Tibial nerve (tissue), 4 donors: ENCODE results near the gene ZCCHC3. TPM values are rescaled to one million over a fixed set of nuclear protein-coding genes. Genes with fewer than 3 reads are reported as not detected.
A peak's percentile ranks its signal among the peaks of the same experiment; 100 is the strongest.

Experiments
- DNase-seq, 2 donors: peaks; one replicate each; pipeline ENCODE4 v3.0.0-alpha.2; 2019; ENCODE audit warnings: low spot score in 2 of 2
- H3K27ac ChIP-seq, 4 donors: fragments of 200-600 bp; sonication (generic) in 3 of 4; one replicate each; pipeline ENCODE4 v1.5.1; 2017 to 2019; ENCODE audit warnings: mild to moderate bottlenecking in 1 of 4
- H3K27me3 ChIP-seq, 2 donors: fragments of 200-600 bp; sonication (generic) in 1 of 2; one replicate each; pipeline versions ENCODE4 v1.5.1 to v1.6.0; 2017 to 2019
- H3K36me3 ChIP-seq, 3 donors: fragments of 200-600 bp; sonication (generic); one replicate each; pipeline ENCODE4 v1.5.1; 2018 to 2019
- H3K4me1 ChIP-seq, 4 donors: fragments of 200-600 bp; sonication (generic) in 3 of 4; one replicate each; pipeline ENCODE4 v1.5.1; 2017 to 2019
- H3K4me3 ChIP-seq, 4 donors: fragments of 200-600 bp; sonication (generic) in 3 of 4; one replicate each; pipeline ENCODE4 v1.5.1; 2017 to 2019; ENCODE audit warnings: mild to moderate bottlenecking in 1 of 4, moderate library complexity in 1 of 4
- H3K9me3 ChIP-seq, 4 donors: fragments of 200-600 bp; sonication (generic) in 3 of 4; one replicate each; pipeline ENCODE4 v1.5.1; 2017 to 2019
- EP300 ChIP-seq, 2 donors: sonication (generic); formaldehyde crosslinking; IDR thresholded peaks; one replicate each; pipeline ENCODE4 v1.6.1; 2017; ENCODE audit warnings: antibody characterized with exemption in 2 of 2, mild to moderate bottlenecking in 1 of 2
- POLR2A ChIP-seq, 2 donors: fragments of 450-650 bp; IDR thresholded peaks; one replicate each; pipeline ENCODE4 v1.6.1; 2017; ENCODE audit warnings: antibody characterized with exemption in 2 of 2, mild to moderate bottlenecking in 2 of 2, moderate library complexity in 2 of 2
- WGBS, 2 donors: methylation state at CpG; one replicate each; pipeline ENCODE4 v1.1.5; 2018; 5-methylcytosine and 5-hydroxymethylcytosine counted together
- total RNA-seq, 4 donors: library from RNA; depleted of rRNA; stranded (reverse); fragments of >200 nt; gene quantifications; one replicate each; pipeline ENCODE4 v1.1.0, GENCODE V29; 2016
- TF ChIP-seq, protein P1 (sequence below), 5 experiments: fragments of 200-600 bp in 3 of 5; fragments of 450-650 bp in 2 of 5; sonication (generic) in 3 of 5; IDR thresholded peaks; one replicate each; pipeline ENCODE4 v1.5.1; 2016 to 2019; ENCODE audit warnings: antibody characterized with exemption in 5 of 5, mild to moderate bottlenecking in 3 of 5, moderate library complexity in 2 of 5

ZCCHC3 gene
- total RNA-seq, 4 donors from 2014 or later = 12.0 to 24.9 (median 20.6) TPM

DNA sequence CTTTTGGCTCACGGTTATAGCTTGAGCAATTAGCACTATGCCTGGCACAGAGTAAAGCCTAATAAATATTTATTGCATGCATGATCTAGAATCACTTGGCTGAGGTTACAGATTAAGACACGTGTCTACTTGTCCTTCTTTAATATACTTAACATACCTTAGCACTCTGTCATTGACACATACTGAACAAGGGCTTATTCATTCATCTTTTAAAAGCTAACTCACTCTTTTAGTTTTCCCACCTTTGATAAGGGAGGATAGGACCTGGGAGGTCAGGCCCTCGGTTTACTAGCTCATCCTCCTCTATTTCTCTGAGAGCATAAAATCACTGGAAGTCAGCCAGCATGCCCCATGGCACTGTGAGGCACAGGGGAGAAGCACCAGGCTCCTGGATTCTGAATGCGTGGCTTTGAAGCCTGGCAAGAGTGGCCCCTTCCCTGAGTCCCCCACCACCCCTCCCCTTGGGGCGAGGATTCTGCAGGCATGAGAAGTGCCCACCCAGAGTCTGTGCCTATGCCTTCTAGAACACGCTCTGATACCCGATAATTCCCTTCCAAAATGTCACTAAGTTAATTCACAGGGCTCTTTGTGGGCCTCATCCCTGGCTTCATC is 11.2 kb downstream of the ZCCHC3 start:
- Histone ChIP-seq H3K4me1 (peaks cover 0 to 20% (median 7%) of the 10 kb centered on the region in 4 donors), H3K27ac (peak overlapping the region in 2 of 4 donors; percentile 95 to 97), H3K36me3 (no peaks in the 10 kb centered on the region), H3K27me3 (no peaks in the 10 kb centered on the region), H3K9me3 (no peaks in the 10 kb centered on the region), H3K4me3 (no peak overlapping the region)
- DNase-seq = no peak
- WGBS, 2 donors = 63 to 70% methylated on average over 7 of the region's 7 CpGs
- TF ChIP-seq POLR2A (IDR thresholded peaks at IDR 0.05) (no peak), EP300 (IDR thresholded peaks at IDR 0.05) (no peak)
- TF ChIP-seq, protein P1, sequence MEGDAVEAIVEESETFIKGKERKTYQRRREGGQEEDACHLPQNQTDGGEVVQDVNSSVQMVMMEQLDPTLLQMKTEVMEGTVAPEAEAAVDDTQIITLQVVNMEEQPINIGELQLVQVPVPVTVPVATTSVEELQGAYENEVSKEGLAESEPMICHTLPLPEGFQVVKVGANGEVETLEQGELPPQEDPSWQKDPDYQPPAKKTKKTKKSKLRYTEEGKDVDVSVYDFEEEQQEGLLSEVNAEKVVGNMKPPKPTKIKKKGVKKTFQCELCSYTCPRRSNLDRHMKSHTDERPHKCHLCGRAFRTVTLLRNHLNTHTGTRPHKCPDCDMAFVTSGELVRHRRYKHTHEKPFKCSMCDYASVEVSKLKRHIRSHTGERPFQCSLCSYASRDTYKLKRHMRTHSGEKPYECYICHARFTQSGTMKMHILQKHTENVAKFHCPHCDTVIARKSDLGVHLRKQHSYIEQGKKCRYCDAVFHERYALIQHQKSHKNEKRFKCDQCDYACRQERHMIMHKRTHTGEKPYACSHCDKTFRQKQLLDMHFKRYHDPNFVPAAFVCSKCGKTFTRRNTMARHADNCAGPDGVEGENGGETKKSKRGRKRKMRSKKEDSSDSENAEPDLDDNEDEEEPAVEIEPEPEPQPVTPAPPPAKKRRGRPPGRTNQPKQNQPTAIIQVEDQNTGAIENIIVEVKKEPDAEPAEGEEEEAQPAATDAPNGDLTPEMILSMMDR (IDR thresholded peaks at IDR 0.05) = no peak

DNA sequence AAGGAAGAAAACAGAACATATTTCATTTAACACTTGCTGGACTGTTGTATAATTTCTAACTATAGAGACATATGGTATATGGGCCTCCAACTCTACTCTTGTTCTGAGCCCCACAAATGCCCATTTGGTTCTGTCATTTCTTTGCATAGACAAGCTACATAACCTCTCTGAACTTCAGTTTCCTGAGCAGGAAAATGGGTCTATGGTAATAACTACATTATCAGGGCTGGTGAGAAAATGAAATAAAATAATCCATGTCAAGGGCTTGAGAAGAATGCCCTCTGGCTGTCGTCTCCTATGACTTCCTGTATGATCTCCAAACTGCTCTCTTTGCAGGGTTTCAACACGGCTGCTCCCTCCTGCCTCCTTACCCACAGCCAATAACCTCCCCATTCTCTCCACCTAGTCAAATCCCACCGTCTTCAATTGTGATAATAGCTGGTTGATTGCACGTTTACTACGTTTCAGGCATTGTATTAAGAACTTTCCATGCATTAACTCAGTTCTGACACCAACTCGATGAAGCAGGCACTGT is 12.0 kb downstream of the ZCCHC3 start:
- H3K36me3 ChIP-seq = no peaks in the 10 kb centered on the region
- H3K4me3 ChIP-seq = peak overlapping the region; percentile 51 to 66 (median 58)
- H3K4me1 ChIP-seq = peaks cover 0 to 20% (median 7%) of the 10 kb centered on the region in 4 donors
- no peaks in the 10 kb centered on the region for H3K9me3 ChIP-seq
- peak overlapping the region; percentile 83 to 97 (median 94) for H3K27ac ChIP-seq
- no peak for DNase-seq
- H3K27me3 ChIP-seq = no peaks in the 10 kb centered on the region
- WGBS, 2 donors = 1 to 5% methylated on average over 6 of the region's 6 CpGs
- TF ChIP-seq EP300 (IDR thresholded peaks at IDR 0.05) (no peak), POLR2A (IDR thresholded peaks at IDR 0.05) (no peak)
- TF ChIP-seq, protein P1 (IDR thresholded peaks at IDR 0.05) = peak in 1 of 5 experiments; percentile 11

DNA sequence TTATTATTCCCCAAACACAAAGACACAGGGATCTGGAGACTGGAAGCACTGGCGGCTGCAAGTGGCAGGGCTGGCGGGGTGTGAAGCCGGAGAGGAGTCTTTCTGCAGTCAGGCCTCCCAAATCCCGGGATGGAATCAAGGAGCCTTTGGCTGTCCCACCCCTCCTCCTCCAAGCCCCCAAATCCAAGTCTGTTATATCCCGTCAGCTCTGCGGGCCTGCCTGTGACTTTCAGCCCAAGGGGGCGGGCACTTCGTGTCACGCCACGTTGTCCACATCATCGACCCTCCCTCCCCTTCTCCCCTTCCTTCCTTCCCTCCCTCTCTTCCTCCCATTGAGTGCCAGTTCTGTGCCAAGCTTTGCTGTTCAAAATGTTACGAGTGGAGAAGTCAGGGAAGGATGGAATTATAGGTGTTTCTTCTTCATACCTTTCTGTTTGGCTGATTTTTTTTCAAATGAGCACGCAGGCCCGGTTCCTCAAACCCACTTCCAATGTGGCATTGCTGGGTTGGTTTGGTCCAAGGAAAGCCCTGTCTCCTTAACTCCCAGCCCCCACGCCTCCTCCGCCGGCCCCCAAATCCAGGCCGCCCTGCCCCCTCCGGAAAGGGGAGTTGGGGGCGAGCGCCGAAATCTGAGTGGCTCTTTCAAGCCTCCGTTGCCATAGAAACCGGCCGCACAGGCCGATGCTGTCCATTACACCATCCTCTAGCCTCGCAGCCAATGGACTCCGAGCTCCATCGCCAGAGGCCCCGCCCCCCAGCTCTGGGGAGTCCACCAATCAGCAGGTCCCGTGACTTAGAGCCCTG is 12.7 kb downstream of the ZCCHC3 start:
- Histone ChIP-seq H3K27ac (peak overlapping the region; percentile 83 to 97 (median 94)), H3K4me1 (peaks cover 0 to 20% (median 7%) of the 10 kb centered on the region in 4 donors), H3K9me3 (no peaks in the 10 kb centered on the region), H3K27me3 (no peaks in the 10 kb centered on the region), H3K4me3 (peak overlapping the region; percentile 51 to 66 (median 58)), H3K36me3 (no peaks in the 10 kb centered on the region)
- DNase-seq = peak; percentile 99
- 2% methylated on average over 30 to 31 of the region's 31 CpGs for WGBS, 2 donors
- TF ChIP-seq POLR2A (IDR thresholded peaks at IDR 0.05) (no peak), EP300 (IDR thresholded peaks at IDR 0.05) (peak in 1 of 2 donors; percentile 73)
- TF ChIP-seq, protein P1 (IDR thresholded peaks at IDR 0.05) = peak in 1 of 5 experiments; percentile 11

DNA sequence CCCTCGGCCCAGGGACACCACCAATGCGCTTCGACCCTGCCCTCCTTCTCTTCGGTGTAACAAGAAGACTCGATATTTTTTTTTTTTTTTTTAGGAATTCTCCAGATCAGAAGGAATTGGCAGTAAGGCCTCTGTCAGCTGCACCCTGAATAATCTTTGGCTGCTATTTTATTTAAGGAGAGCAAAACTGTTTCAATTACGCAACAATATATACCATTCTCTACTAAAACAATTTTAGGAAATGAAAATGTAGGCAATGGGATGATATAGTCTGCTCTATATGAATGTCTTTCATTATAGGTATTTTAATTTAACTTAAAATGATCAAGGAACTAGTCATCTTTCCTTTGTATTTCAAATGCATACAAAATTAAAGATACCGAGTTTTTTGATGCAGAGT is 13.3 kb downstream of the ZCCHC3 start:
- Histone ChIP-seq H3K9me3 (no peaks in the 10 kb centered on the region), H3K4me3 (peak overlapping the region in 3 of 4 donors; percentile 51 to 66 (median 53)), H3K27ac (peak overlapping the region; percentile 83 to 97 (median 94)), H3K27me3 (no peaks in the 10 kb centered on the region), H3K36me3 (no peaks in the 10 kb centered on the region), H3K4me1 (peaks cover 0 to 20% (median 7%) of the 10 kb centered on the region in 4 donors)
- TF ChIP-seq EP300 (IDR thresholded peaks at IDR 0.05) = no peak
- TF ChIP-seq POLR2A (IDR thresholded peaks at IDR 0.05) = no peak
- TF ChIP-seq, protein P1 (IDR thresholded peaks at IDR 0.05) = no peak
- 2 to 3% methylated on average over 7 of the region's 7 CpGs for WGBS, 2 donors
- no peak for DNase-seq
